Fibroblast of the conjunctiva (primary cell): ENCODE data around the gene PHLDA2.

Experiments used
- DNase-seq: peaks from one replicate; pipeline ENCODE4 v3.0.0-alpha.2; 2010; ENCODE audit warnings: low read depth

Gene PHLDA2

GRCh38 chr11:2929950-2930703 lies 907 bp upstream of the PHLDA2 start:
- DNase-seq = no peak

- DNase-seq = no peak
Observed at GRCh38 chr11:2929531-2929949, 320 bp upstream of the PHLDA2 start.

GRCh38 chr11:2927851-2928604 lies 1.2 kb downstream of the PHLDA2 start:
- no peak for DNase-seq

- DNase-seq = no peak
Observed at GRCh38 chr11:2927121-2927800, 2.0 kb downstream of the PHLDA2 start.

GRCh38 chr11:2926611-2927051 lies 2.6 kb downstream of the PHLDA2 start:
- no peak for DNase-seq

GRCh38 chr11:2924821-2925675 lies 4.2 kb downstream of the PHLDA2 start:
- no peak for DNase-seq

GRCh38 chr11:2924381-2924780 lies 4.8 kb downstream of the PHLDA2 start:
- DNase-seq = no peak

- DNase-seq = no peak
Observed at GRCh38 chr11:2923446-2924375, 5.5 kb downstream of the PHLDA2 start.

- no peak for DNase-seq
Observed at GRCh38 chr11:2922655-2923054, 6.6 kb downstream of the PHLDA2 start.

GRCh38 chr11:2921742-2922493 lies 7.3 kb downstream of the PHLDA2 start:
- DNase-seq = no peak

GRCh38 chr11:2921261-2921660 lies 8.0 kb downstream of the PHLDA2 start:
- no peak for DNase-seq

GRCh38 chr11:2920343-2920742 lies 8.9 kb downstream of the PHLDA2 start:
- no peak for DNase-seq

- DNase-seq = no peak
Observed at GRCh38 chr11:2919837-2920236, 9.4 kb downstream of the PHLDA2 start.

GRCh38 chr11:2919188-2919587 lies 10.0 kb downstream of the PHLDA2 start:
- no peak for DNase-seq

GRCh38 chr11:2917842-2918490 lies 11.3 kb downstream of the PHLDA2 start:
- no peak for DNase-seq

- DNase-seq = no peak
Observed at GRCh38 chr11:2916892-2917645, 12.2 kb downstream of the PHLDA2 start.

GRCh38 chr11:2916114-2916891 lies 12.9 kb downstream of the PHLDA2 start:
- no peak for DNase-seq

- no peak for DNase-seq
Observed at GRCh38 chr11:2915473-2915872, 13.7 kb downstream of the PHLDA2 start.
